MM.1S (cell line): Measurements from ENCODE around the gene HCFC2.

Experiments used
- EZH2 ChIP-seq: fragments of 300-600 bp; sonication (generic); optimal IDR thresholded peaks from 2 replicates; pipeline ENCODE3; 2017; ENCODE audit warnings: low read depth, mild to moderate bottlenecking, antibody characterized with exemption, low read length, mixed read lengths
- TF ChIP-seq, protein P1 (sequence below): fragments of 300-600 bp; sonication (generic); IDR thresholded peaks from 2 replicates; pipeline ENCODE4 v1.5.1; 2016; ENCODE audit warnings: antibody characterized with exemption, low read length, mixed read lengths

DNA sequence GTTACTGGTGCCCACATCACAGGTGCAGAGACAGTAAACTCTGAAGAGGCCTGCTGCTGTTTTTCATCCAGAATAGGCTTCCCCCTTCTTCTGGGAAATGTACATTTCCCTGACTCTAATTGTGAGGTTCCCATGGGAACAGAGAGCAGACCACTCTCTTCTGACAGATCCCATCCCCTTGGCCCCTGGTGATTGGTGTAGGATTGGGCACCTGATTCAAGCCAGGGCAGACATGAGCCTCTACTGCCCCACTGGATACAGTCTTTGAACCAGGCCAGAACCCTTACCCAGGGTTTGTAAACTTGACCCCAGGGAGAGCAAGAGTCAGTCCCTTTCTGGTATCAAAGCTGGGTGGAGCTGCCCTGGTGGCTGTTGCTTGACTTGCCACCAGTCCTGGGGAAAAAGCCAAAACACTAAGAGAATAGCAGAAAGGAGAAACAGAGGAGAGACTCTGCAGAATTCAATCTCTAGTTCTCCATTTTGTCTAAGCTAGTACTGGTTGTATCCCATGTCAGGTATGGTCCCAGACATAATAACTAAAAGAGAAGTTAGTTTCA, 88.4 kb downstream of the HCFC2 start:
- TF ChIP-seq, protein P1, sequence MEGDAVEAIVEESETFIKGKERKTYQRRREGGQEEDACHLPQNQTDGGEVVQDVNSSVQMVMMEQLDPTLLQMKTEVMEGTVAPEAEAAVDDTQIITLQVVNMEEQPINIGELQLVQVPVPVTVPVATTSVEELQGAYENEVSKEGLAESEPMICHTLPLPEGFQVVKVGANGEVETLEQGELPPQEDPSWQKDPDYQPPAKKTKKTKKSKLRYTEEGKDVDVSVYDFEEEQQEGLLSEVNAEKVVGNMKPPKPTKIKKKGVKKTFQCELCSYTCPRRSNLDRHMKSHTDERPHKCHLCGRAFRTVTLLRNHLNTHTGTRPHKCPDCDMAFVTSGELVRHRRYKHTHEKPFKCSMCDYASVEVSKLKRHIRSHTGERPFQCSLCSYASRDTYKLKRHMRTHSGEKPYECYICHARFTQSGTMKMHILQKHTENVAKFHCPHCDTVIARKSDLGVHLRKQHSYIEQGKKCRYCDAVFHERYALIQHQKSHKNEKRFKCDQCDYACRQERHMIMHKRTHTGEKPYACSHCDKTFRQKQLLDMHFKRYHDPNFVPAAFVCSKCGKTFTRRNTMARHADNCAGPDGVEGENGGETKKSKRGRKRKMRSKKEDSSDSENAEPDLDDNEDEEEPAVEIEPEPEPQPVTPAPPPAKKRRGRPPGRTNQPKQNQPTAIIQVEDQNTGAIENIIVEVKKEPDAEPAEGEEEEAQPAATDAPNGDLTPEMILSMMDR, result no peak
- no peak for TF ChIP-seq EZH2
